ENCODE results near the gene ALDH3B1.

ALDH3B1 gene

DNA sequence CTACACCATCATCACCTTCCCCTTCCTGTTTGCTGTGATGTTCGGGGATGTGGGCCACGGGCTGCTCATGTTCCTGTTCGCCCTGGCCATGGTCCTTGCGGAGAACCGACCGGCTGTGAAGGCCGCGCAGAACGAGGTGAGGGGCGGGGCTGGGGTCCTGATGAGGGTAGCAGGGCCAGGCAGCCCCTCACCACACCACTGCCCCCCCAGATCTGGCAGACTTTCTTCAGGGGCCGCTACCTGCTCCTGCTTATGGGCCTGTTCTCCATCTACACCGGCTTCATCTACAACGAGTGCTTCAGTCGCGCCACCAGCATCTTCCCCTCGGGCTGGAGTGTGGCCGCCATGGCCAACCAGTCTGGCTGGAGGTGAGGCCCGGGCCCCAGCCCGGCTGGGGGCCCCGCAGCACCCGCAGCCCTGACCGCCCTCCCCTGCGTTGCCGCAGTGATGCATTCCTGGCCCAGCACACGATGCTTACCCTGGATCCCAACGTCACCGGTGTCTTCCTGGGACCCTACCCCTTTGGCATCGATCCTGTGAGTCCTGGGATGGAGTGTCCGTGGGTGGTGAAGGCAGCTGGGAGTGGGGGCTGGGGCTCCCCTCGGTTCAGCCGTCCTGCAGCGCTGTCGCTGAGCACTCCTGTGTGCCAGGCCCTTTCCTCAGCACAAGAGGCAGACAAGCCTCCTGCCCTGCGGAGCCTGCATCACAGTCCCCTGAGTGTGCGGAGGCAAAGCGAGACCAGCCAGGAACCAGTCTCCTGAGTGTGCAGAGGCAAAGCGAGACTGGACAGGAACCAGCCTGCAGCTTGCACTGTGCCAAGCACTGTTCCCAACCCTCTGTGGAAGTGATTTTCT, 37.5 kb downstream of the ALDH3B1 start:
- DNase-seq: no peak

DNA sequence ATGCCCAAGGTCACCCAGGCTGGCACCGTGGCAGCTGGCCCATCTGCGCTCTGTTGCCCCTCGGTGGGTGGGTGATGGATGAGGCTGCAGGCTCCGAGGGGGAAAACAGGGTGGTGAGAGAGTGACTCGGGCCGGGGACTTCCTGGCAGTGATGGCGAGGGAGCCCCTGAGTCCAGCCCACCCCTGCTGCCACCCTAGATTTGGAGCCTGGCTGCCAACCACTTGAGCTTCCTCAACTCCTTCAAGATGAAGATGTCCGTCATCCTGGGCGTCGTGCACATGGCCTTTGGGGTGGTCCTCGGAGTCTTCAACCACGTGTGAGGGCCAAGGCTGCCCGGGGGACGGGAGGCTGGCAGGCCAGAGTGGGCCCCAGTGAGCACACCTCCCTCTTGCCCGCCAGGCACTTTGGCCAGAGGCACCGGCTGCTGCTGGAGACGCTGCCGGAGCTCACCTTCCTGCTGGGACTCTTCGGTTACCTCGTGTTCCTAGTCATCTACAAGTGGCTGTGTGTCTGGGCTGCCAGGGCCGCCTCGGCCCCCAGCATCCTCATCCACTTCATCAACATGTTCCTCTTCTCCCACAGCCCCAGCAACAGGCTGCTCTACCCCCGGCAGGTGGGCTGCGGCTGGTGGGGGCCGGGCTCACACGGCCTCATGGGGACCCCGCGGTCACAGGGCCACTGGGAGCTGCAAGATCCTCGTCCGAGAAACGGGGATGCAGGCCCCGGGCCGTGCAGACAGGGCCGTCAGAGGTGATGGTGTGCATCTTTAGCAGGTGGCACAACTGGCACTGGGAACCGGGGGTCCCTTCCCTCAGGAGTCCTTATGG, 38.8 kb downstream of the ALDH3B1 start:
- no peak for DNase-seq

DNA sequence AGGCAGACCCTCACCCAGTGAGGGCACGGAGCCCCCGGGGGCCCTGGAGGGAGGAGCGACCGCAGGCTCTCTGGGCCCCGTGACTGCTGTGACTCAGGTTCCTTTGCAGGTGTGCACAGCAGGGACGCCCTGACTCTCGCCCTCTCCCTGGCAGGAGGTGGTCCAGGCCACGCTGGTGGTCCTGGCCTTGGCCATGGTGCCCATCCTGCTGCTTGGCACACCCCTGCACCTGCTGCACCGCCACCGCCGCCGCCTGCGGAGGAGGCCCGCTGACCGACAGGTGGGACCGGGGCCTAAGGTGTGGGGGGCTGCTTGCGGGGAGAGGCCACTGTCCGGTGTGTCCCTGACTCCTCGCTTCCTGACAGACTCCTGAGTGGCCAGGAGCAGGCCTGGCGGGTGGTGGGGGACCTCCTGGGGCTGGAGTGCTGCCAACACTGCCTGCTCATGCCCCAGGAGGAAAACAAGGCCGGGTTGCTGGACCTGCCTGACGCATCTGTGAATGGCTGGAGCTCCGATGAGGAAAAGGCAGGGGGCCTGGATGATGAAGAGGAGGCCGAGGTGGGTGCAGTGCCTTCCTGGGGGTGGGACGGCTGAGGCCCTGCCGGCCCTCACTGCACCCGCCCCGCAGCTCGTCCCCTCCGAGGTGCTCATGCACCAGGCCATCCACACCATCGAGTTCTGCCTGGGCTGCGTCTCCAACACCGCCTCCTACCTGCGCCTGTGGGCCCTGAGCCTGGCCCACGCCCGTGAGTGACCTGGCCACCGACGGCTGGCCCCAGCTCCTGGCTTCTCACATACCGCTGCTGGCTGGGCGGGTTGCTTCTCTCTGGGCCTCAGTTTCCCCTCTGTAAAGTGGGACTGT, 39.6 kb downstream of the ALDH3B1 start:
- no peak for DNase-seq

DNA sequence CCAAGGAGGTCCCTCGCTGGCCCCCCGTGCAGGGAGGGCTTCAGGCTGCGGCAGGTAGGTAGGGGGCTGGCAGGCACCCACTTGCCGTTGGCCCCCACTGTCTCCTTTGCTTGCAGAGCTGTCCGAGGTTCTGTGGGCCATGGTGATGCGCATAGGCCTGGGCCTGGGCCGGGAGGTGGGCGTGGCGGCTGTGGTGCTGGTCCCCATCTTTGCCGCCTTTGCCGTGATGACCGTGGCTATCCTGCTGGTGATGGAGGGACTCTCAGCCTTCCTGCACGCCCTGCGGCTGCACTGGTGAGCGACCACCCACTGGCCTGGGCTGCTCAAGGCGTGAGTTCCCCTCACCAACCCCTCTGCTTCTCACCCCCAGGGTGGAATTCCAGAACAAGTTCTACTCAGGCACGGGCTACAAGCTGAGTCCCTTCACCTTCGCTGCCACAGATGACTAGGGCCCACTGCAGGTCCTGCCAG, 40.3 kb downstream of the ALDH3B1 start:
- DNase-seq: no peak

DNA sequence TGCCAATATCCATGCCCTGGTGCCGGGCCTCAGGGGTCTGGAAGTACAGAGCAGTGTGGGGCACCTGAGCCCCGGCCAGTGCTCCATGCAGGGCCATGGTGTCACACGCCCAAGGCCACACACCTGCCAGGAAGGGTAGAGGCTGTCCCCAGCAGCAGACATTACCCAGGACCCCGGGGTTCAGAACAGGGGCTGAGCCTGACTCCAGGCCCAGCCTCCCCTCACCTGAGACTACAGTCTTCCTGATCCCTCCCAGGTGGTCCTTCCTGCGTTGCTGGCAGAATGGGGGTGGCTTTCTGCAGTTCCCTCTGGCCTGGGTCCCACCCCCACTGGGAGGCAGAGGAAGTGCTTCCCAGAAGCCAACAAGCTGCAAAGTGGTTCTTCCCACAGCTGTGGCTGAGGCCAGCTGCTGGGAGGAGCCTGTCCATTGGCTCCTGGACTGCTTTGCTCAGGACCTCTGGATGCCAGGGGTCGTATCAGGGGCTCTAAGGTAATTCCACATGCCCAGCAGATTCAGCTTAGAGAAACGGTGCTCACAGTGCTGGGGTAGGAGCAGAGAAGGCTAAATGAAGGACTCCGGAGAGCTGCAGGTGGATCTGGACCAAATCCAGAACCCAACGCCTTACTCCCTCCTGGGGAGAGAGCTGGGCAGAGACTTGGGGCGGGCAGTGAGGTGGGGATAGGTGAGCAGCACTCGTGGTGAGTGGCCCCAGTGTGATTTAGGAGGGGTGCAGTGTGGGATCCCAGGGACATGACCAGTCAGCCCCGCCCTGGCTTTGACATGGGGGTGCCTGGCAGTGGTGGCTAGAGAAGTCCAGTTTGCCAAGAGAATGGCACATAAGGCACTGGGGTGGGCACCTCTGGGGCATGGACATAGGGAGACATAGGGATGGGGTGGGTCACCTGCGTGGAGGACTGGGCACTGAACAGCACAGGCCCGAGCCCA, 41.3 kb downstream of the ALDH3B1 start:
- no peak for DNase-seq

DNA sequence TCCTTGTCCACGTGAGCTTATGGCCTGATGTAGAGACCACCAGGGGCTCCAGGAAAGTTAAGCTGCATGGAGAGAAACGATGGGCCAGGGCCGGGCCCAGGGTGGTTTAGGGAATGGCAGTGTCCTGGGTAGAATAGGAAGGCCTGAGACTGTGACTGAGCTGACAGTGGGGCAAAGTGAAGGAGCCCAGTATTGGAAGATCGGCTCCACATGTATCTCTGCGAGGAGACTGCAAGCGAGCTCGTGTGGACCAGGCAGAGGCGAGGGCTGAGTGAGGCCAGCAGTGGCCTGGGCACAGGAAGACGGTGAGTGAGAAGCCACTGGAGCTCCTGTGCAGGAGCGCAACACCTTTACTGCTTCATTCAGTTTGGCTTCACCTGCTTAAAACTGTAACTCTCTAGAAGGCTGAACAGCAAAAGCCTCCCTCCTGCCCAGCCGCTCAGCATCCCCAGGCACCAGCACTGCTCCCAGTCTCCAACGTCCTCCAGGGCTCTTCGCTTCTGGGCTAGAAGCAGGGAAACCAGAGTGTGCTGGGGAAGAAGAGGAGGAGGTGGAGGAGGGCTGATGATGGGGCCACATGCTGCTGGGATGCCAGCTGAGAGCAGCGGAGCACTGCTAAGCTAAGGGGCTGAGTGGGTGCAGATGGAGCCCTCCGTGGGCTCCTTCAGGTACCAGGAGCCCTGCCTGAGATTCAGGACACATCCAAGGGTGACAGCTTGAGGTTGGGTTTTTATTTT, 42.2 kb downstream of the ALDH3B1 start:
- DNase-seq: no peak

DNA sequence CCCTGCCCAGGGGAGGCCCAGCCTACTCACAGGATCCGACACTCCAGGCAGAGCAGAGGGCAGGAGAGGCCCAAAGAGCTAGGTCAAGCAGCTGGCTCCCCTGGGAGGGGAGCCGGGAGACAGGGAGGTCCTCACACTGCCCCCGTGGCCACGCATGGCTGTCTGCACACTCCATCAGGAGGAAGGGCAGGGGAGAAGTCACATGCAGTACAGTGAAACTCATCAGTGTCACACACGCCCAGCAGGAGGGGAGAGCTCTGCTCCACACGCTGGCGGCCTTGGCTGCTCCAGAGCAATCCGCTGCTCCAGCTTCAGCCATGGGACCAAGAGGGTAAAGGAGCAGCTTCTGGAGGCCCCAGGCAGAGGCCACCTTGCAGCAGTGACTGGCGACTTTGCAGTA, 43.0 kb downstream of the ALDH3B1 start:
- no peak for DNase-seq

DNA sequence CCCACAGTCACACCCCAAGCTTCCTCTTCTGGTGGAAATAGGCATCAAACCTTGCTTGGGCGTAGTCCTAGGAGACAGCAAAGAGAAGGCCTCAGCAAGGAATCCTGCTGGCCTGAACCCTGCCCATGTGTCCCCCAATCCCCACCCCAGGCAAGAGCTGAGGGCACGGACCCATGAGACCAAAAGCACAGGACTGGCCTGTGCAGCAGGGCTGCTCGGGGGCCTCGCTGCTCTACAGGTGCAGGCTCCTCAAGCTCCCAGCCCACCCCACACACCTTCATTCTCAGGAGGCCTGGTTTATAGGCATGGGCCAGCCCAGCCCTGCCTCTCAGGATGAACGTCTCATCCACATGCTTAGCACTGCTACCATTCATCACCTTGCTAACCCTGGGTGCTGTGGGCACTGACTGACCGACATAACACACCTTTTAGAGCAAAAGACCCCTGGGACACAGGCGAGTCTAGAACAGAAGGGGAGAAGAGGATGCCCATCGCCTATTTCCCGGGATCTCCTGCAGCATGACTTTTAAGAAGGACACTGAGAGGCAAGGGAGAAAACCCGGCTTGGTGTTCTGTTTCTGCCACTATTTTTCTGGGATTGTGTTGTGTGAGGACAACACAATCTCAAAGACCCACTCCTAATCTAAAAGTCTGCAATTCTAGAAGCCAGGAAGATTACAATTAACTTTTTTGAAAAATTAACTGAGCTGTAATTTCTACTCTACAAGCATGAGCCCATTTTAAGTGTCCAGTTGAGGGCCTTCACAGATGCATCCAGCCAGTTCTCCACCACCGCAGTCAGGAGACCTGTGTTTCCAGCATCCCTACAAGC, 44.1 kb downstream of the ALDH3B1 start:
- no peak for DNase-seq

DNA sequence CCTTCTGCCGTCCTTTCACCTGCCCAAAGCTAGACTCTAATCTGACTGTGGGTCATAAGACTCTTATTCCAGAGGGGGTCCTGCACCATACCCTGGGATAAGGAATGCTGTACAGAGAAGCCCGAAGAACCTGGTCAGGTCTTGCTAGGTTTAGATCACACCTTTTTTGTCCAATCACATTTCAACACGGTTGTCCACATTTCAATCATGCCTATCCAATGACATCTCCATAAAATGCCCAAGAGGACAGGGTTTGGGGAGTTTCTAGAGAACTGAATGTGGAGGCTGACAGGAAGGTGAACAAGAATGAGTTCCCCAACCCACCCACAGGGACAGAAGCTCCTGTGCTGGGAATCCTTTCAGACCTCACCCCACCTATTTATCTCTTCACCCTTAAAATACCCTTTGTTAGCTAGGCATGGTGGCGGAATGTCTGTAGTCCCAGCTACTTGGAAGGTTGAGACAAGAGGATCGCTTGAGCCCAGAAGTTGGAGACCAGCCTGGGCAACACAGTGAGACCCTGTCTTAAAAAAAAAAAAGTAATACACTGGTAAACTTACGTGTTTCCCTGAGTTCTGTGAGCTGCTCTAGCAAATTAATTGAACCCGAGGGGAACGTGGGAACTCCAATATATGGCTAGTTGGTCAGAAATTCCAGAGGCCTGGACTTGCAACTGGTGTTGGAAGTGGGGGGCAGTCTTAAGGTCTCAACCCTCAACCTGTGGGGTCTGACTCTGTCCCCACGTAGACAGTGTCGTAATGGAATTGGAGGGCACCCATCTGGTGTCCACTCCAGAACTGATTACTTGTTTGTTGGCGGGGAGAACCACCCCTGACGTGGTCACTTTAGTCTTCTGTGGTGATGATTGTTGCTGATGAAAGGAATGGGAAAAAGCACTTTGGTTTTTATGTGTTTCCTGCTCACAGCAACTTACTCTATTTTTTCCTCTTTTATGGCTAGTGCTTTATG, 46.5 kb downstream of the ALDH3B1 start:
- no peak for DNase-seq

DNA sequence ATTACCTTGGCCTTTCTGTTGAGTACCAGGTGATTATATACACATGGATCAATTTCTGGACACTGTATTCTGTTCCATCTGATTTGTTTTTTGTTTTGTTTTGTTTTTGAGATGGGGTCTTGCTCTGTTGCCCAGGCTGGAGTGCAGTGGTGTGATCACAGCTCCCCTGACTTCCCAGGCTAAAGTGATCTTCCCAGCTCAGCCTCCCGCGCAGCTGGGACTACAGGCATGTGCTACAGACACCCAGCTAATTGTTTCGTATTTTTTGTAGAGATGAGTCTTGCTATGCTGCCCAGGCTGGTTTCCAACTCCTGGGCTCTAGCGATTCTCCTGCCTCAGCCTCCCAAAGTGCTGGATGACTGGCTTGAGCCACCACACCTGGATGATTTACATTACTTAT, 47.7 kb downstream of the ALDH3B1 start:
- no peak for DNase-seq

DNA sequence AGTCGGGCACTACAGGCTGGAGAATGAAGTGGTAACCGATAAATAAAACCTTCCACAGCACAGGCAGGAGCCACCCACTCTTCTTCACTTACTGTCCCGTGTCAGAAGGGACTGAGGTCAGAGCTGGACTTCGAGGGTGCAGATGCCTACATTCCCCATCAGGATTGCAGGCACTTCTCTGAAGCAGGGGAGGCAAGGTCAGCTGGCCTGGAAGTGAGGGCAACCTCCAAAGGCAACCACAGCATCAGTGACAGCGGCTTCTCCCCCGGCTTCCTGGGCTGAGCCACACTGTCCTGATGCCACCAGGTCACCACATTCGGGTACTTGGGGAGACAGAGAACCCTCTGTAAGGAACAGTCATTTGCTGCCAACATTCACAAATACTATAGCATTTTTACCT, 51.4 kb downstream of the ALDH3B1 start:
- DNase-seq: no peak

DNA sequence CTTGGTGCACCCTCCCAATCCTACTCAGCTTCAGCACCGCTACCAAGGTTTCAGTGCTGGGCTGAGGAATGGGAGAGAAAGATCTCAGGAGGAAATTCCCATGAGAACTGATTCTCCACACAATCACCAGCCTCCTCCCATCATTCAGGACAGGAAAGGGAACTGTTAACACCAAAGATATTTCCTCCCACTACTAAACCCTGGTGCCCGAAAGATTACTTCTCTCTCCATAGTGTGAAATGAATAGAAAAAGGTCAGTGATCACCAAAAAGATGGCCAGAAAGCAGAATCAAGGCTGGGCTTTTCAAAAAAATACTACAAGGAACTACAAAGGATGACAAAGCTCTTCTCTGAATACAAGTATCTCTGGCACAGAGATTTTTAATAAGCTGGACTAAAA, 54.8 kb downstream of the ALDH3B1 start:
- no peak for DNase-seq

DNA sequence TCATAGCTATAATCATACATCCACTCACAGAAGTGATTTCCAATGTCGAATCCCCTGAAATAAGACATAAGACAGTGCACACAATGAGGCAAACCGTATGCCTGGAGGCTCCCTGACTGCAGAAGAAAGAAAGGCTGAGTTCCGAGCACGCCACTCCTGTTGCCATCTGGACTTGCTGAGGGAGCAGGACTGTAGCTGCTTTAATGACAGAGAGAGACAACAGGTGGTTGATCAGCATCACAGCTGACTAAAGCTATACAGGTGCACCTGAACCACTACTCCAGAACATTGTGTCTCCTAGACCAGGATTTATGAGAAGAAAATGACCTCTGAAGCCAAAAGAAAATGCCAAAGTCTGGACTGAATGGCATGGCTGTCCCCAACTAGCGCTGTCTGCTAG, 55.7 kb downstream of the ALDH3B1 start:
- DNase-seq: no peak

DNA sequence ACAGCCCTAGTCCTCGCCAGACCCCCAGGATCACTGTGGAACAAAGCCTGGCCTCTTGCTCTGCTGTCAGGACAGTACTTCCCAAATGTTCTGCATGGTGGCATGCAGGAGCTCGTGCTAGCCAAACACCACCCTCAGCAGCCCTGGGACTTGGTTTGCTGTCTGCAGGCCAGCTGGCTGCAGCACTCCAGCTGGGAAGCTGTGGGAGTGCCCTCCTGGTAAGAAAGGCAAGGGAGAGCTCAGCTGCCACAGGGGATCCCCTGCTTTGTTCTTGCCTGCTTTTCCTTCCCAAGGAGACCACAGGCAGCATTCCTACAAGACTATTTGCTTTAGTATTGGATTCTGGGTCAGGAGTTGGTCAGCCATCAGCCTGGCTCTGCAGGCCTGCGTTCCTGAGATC, 56.6 kb downstream of the ALDH3B1 start:
- DNase-seq: no peak

DNA sequence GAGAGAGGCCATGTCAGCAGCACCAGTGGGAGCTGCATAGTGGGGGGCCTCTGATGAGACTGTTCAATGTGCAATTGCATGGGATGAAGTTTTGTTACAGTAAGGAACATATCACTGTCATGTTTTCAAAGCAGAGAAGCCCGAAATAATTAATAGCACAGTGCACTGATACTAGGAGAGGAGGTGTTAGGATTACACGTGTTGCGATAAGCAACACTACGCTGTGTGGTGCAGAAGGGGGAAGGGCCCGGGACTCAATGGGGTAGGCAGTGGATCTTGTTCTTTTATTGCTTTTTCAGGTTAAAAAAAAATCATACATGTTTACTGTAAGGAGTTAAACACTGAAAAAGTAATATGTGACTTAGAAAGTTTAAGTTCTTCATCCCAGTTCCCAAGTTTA, 57.9 kb downstream of the ALDH3B1 start:
- no peak for DNase-seq

DNA sequence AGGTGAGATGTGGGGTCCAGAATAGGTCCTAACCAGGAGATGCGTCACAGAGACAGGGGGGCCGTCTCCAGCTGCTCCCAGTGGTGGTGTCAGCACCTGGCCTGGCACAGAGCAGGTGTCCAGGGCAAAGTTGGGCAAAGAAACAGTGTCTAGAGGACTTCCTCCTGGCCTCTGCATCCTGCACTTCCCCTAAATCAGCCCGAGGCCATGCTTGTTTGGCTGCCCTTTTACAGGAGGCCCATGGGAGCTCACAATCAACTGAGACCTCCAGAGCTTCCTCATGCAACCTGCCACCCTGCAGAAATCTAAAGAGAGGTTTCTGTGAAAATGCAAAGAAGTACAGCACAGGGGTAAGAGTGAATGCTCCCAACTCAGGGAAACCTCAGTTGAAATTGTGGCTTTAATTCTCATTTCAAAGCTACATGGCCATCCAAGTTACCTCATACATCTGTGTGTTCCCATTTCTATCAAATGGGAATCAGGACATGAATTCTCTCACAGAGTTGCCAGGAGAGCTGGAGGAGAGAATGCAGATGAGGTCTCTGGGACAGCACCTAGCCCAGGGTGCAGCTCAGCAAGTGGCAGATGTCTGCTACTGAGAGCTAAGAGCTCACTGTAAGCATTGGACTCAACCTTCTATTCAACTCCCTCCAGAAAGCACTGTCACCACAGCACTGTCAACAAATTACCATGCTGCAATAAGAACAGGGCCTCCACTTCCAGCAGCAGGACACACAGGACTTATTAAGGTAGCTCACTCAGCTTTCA, 61.3 kb downstream of the ALDH3B1 start:
- no peak for DNase-seq

DNA sequence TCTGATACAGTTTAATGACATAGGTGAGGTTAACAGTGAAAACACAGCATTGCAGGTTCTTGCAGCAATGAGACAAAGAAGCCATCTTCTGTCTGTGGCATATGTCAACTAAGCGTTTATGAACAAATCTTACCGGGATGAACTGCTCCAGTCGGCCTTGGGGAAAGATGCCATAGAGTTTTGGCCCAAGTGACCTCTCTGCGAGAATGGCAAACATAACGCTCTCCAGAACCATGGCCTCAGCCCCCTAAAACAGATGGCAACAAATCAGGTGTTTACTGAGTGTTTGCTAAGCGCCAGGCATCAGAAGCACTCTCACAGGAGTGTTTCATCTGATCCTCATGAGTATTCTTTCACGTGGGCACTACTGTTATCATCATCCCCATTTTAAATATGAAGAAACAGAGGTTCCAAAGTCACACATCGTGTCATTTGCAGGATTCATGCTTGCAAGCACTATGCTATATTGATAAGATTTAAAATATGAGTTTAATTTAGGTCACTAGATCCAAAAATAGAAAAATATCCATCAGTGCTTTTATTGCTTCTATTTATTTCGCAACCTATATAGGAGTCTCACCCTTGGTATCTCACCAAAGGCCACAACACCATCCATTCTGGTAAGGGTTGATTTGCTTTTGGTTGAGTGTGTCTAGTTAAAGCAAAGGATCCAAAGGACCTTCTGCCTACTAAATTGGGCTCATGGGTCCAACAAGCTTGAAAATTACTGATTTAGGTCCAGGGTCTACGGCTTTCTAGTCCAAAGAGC, 64.6 kb downstream of the ALDH3B1 start:
- no peak for DNase-seq

All from MV-4-11 (cell line).